Karpas-422 (cell line): Measurements from ENCODE around the gene MMP7. TPM values are rescaled to one million over a fixed set of nuclear protein-coding genes. Genes with fewer than 3 reads are reported as not detected.

Source experiments
- DNase-seq: peaks from one replicate; pipeline ENCODE4 v3.0.0-alpha.2; 2015
- H2AFZ ChIP-seq: fragments of 200-600 bp; sonication (generic); 2 replicates; pipeline ENCODE4 v1.6.1; 2014; ENCODE audit warnings: antibody characterized with exemption, low read length, mixed read lengths
- H3K27ac ChIP-seq: fragments of 200-600 bp; sonication (generic); 2 replicates; pipeline ENCODE4 v1.5.1; 2014; ENCODE audit warnings: mild to moderate bottlenecking, low read length, moderate library complexity
- H3K27me3 ChIP-seq: fragments of 200-600 bp; sonication (generic); 2 replicates; pipeline ENCODE4 v1.6.1; 2014; ENCODE audit warnings: low read length, mixed read lengths
- H3K36me3 ChIP-seq: fragments of 200-600 bp; sonication (generic); 2 replicates; pipeline ENCODE4 v1.6.1; 2014; ENCODE audit warnings: low read length, mixed read lengths; ENCODE audit not compliant: insufficient read depth
- H3K4me1 ChIP-seq: fragments of 200-600 bp; sonication (generic); 2 replicates; pipeline ENCODE4 v1.6.1; 2014; ENCODE audit warnings: mild to moderate bottlenecking, low read length, mixed read lengths
- H3K4me2 ChIP-seq: fragments of 200-600 bp; sonication (generic); 2 replicates; pipeline ENCODE4 v1.6.1; 2014; ENCODE audit warnings: low read length, low read depth, mild to moderate bottlenecking; ENCODE audit not compliant: poor library complexity, severe bottlenecking
- H3K4me3 ChIP-seq: fragments of 200-600 bp; sonication (generic); 2 replicates; pipeline ENCODE4 v1.5.1; 2014; ENCODE audit warnings: mild to moderate bottlenecking, antibody characterized with exemption, low read length, mixed read lengths
- H3K79me2 ChIP-seq: fragments of 200-600 bp; sonication (generic); 2 replicates; pipeline ENCODE4 v1.6.1; 2014; ENCODE audit warnings: mild to moderate bottlenecking, low read length, mixed read lengths
- H3K9ac ChIP-seq: fragments of 200-600 bp; sonication (generic); 2 replicates; pipeline ENCODE4 v1.6.0; 2014; ENCODE audit warnings: low read length
- H3K9me2 ChIP-seq: fragments of 200-600 bp; sonication (generic), shearing (Covaris generic); replicated peaks from 2 replicates; pipeline ENCODE4 v1.6.0; 2014; ENCODE audit warnings: mild to moderate bottlenecking, low read length, moderate library complexity; ENCODE audit not compliant: insufficient read depth
- H3K9me3 ChIP-seq: fragments of 300-700, 200-600 bp; sonication (generic); 2 replicates; pipeline ENCODE4 v1.6.1; 2014; ENCODE audit warnings: low read length, mixed read lengths
- H4K20me1 ChIP-seq: fragments of 200-600 bp; sonication (generic); 2 replicates; pipeline ENCODE4 v1.6.1; 2014; ENCODE audit warnings: mild to moderate bottlenecking, antibody characterized with exemption, low read length, low read depth; ENCODE audit not compliant: insufficient read depth
- total RNA-seq: library from RNA; depleted of rRNA; stranded (reverse); fragments of >200 nt; shearing (Covaris generic); gene quantifications from 2 replicates; pipeline ENCODE4 v1.2.3, GENCODE V29; 2014; ENCODE audit warnings: low replicate concordance

Gene MMP7
- total RNA-seq, 1 experiment from 2014 or later = 0.34 TPM

GRCh38 chr11:102488208-102488607 lies 42.3 kb downstream of the MMP7 start:
- Histone ChIP-seq H3K27ac (no peak overlapping the region), H3K36me3 (no peaks in the 10 kb centered on the region), H3K9me2 (no peaks in the 10 kb centered on the region), H3K4me3 (no peak overlapping the region), H2AFZ (no peak overlapping the region), H3K4me1 (peaks cover 12% of the 10 kb centered on the region), H4K20me1 (no peaks in the 10 kb centered on the region), H3K9me3 (no peaks in the 10 kb centered on the region), H3K9ac (no peak overlapping the region), H3K79me2 (no peaks in the 10 kb centered on the region), H3K27me3 (no peaks in the 10 kb centered on the region), H3K4me2 (no peak overlapping the region)
- no peak for DNase-seq

DNA sequence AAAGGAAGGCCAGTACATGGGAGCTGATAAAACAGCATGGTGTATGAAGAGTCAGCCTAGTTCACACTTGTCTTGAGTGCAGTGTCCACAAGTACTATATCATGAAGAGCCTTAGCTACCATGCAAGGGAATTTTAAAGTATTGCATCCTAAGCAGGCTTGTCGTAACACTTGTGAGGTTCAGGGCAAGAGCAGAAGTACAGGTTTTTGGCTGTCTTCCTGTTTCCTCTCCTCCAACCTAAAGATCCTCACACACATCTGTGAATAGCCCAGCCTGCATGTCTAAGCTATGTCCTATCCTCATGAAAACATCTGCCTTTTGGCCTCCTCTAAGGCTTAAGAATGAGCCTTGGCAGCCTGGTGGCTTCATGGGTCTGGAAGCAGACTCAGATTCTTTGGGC lies 43.3 kb downstream of the MMP7 start:
- Histone ChIP-seq H2AFZ (no peak overlapping the region), H3K4me3 (no peak overlapping the region)

GRCh38 chr11:102486584-102486983 lies 44.0 kb downstream of the MMP7 start:
- H4K20me1 ChIP-seq = no peaks in the 10 kb centered on the region
- H3K9me3 ChIP-seq = no peaks in the 10 kb centered on the region
- H3K79me2 ChIP-seq = no peaks in the 10 kb centered on the region
- peaks cover 5% of the 10 kb centered on the region for H3K4me1 ChIP-seq
- no peak for DNase-seq
- H3K9me2 ChIP-seq = no peaks in the 10 kb centered on the region
- H3K27ac ChIP-seq = no peak overlapping the region
- H3K36me3 ChIP-seq = no peaks in the 10 kb centered on the region
- H3K27me3 ChIP-seq = no peaks in the 10 kb centered on the region
- no peak overlapping the region for H3K4me3 ChIP-seq
- H3K9ac ChIP-seq = no peak overlapping the region
- H2AFZ ChIP-seq = no peak overlapping the region
- no peak overlapping the region for H3K4me2 ChIP-seq

More for the DNA sequence above, 43.3 kb downstream of the MMP7 start:
- Histone ChIP-seq H3K79me2 (no peaks in the 10 kb centered on the region), H3K9ac (no peak overlapping the region), H3K27me3 (no peaks in the 10 kb centered on the region), H3K4me2 (no peak overlapping the region), H3K36me3 (no peaks in the 10 kb centered on the region), H3K9me3 (no peaks in the 10 kb centered on the region), H3K4me1 (peaks cover 5% of the 10 kb centered on the region), H3K27ac (no peak overlapping the region), H3K9me2 (no peaks in the 10 kb centered on the region), H4K20me1 (no peaks in the 10 kb centered on the region)
- DNase-seq = no peak

DNA sequence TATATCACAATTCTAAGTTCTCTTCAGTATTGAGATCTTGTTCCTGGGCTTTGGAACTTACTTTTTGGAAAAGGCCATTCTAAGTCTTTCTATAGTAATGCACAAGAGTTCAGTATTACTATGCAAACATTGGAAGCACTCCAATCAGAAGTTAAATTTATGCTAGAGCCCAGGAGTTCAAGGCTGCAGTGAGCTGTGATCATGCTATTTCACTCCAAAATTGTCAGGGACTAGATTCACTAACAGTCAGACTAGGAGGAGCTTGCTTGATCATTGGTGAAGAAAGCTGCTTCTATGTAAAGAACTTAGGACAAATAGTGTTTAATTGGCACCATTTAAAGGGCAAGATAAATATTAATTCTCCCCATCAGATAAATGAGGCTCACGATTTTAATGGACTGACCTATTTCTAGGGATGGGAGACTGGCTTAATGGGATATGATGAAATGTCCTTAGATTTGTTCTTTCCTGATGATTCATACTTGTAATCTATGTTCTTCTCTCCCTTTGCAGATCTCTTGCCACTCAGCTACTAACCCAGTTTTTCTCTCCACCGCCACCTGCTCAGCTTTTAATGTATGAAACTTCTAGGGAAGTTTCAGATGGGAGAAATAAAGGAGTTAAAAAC lies 45.3 kb downstream of the MMP7 start:
- no peaks in the 10 kb centered on the region for H3K9me3 ChIP-seq
- DNase-seq = no peak
- no peaks in the 10 kb centered on the region for H3K9me2 ChIP-seq
- H3K4me2 ChIP-seq = no peak overlapping the region
- H3K9ac ChIP-seq = no peak overlapping the region
- H3K4me3 ChIP-seq = no peak overlapping the region
- no peaks in the 10 kb centered on the region for H3K36me3 ChIP-seq
- no peak overlapping the region for H2AFZ ChIP-seq
- H3K27me3 ChIP-seq = no peaks in the 10 kb centered on the region
- H3K4me1 ChIP-seq = peaks cover 5% of the 10 kb centered on the region
- no peaks in the 10 kb centered on the region for H4K20me1 ChIP-seq
- no peaks in the 10 kb centered on the region for H3K79me2 ChIP-seq
- H3K27ac ChIP-seq = no peak overlapping the region

DNA sequence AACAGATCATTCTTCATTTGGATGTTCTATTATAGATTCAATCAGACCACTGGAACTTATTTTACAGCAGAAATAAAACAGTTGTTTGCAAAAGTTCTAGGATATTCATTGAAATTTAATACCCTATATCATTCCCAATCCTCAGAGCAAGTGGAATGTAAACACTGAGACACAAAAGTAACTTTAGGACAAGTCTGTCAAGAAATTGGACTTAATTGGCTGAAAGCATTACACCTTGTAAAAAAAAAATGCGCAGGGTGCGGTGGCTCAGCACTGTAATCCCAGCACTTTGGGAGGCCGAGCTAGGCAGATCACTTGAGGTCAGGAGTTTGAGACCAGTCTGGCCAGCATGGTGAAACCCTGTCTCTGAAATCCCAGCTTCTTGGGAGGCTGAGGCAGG lies 48.1 kb downstream of the MMP7 start:
- no peaks in the 10 kb centered on the region for H3K9me2 ChIP-seq
- no peak overlapping the region for H3K4me3 ChIP-seq
- no peak overlapping the region for H3K9ac ChIP-seq
- H3K27ac ChIP-seq = no peak overlapping the region
- DNase-seq = no peak
- H3K27me3 ChIP-seq = no peaks in the 10 kb centered on the region
- peaks cover 7% of the 10 kb centered on the region; the same call in 1 of the 2 replicates for H3K4me1 ChIP-seq
- H3K4me2 ChIP-seq = no peak overlapping the region
- no peak overlapping the region for H2AFZ ChIP-seq
- no peaks in the 10 kb centered on the region for H3K36me3 ChIP-seq
- H3K9me3 ChIP-seq = no peaks in the 10 kb centered on the region
- H3K79me2 ChIP-seq = no peaks in the 10 kb centered on the region
- no peaks in the 10 kb centered on the region for H4K20me1 ChIP-seq

- H2AFZ ChIP-seq = no peak overlapping the region
- H3K27ac ChIP-seq = no peak overlapping the region
- no peak overlapping the region for H3K4me2 ChIP-seq
Observed at GRCh38 chr11:102479733-102480132, 50.8 kb downstream of the MMP7 start.

GRCh38 chr11:102478673-102479299 lies 51.8 kb downstream of the MMP7 start:
- H3K9me2 ChIP-seq = no peaks in the 10 kb centered on the region
- H3K27ac ChIP-seq = no peak overlapping the region
- no peak overlapping the region for H3K4me2 ChIP-seq
- peak overlapping the region; percentile 6; the same call in 1 of the 2 replicates for H2AFZ ChIP-seq
- no peaks in the 10 kb centered on the region for H3K36me3 ChIP-seq
- no peak for DNase-seq
- H3K79me2 ChIP-seq = no peaks in the 10 kb centered on the region
- peaks cover 35% of the 10 kb centered on the region for H3K4me1 ChIP-seq
- no peaks in the 10 kb centered on the region for H3K9me3 ChIP-seq
- H3K9ac ChIP-seq = no peak overlapping the region
- H3K4me3 ChIP-seq = no peak overlapping the region
- H4K20me1 ChIP-seq = no peaks in the 10 kb centered on the region
- H3K27me3 ChIP-seq = no peaks in the 10 kb centered on the region

More at GRCh38 chr11:102479733-102480132, 50.8 kb downstream of the MMP7 start:
- H3K9me3 ChIP-seq = no peaks in the 10 kb centered on the region
- no peaks in the 10 kb centered on the region for H3K36me3 ChIP-seq
- no peaks in the 10 kb centered on the region for H3K27me3 ChIP-seq
- H3K4me1 ChIP-seq = peaks cover 29% of the 10 kb centered on the region
- H3K9ac ChIP-seq = no peak overlapping the region
- DNase-seq = no peak
- no peak overlapping the region for H3K4me3 ChIP-seq
- no peaks in the 10 kb centered on the region for H3K9me2 ChIP-seq
- H3K79me2 ChIP-seq = no peaks in the 10 kb centered on the region
- H4K20me1 ChIP-seq = no peaks in the 10 kb centered on the region

GRCh38 chr11:102476812-102477211 lies 53.7 kb downstream of the MMP7 start:
- H3K9ac ChIP-seq = peak overlapping the region; percentile 32
- H3K27me3 ChIP-seq = no peaks in the 10 kb centered on the region
- no peaks in the 10 kb centered on the region for H3K79me2 ChIP-seq
- H2AFZ ChIP-seq = peak overlapping the region; percentile 74
- peak; percentile 64 for DNase-seq
- no peak overlapping the region for H3K4me3 ChIP-seq
- H3K36me3 ChIP-seq = no peaks in the 10 kb centered on the region
- no peak overlapping the region for H3K27ac ChIP-seq
- H3K9me2 ChIP-seq = no peaks in the 10 kb centered on the region
- peak overlapping the region; percentile 11 for H3K4me2 ChIP-seq
- H3K4me1 ChIP-seq = peaks cover 35% of the 10 kb centered on the region
- no peaks in the 10 kb centered on the region for H3K9me3 ChIP-seq
- H4K20me1 ChIP-seq = no peaks in the 10 kb centered on the region
